ENCODE measurements around the gene SLC22A23. TPM values are rescaled to one million over a fixed set of nuclear protein-coding genes. Genes with fewer than 3 reads are reported as not detected.

The SLC22A23 gene
- total RNA-seq, 1 experiment from 2014 or later, result 38.2 TPM

DNA sequence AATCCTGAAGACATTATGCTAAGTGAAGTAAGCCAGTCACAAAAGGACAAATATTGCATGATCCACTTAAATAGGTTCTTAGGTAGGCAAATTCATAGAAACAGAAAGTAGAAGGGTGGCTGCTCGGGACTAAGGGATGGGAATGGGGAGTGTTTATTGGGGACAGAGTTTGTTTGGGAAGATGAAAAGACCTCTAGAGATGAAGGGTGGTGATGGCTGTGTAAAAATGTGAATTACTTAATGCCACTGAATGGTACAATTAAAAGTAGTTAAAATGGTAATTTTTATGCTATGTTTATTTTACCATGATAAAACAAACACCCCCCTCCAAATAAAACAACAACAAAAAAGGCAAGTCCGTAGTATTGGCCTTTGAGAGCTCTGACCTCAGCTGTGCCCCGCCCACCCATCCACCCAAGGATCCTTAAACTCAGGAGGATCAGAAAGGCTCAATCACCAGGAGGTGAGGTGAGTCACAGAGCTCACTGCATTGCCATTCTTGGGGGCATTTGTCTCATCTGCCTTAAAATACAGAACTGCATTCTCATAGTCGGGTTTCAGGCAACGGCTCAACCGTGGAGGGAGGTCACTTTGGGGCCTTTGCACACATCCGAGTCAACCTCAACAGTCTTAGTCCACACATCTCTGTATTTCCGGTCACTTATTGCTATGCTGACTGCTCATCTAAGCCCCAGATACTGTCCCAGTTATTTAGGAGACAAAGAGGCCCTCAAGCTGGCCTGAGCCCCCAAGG lies 96.7 kb downstream of the SLC22A23 start:
- CTCF ChIA-PET, result interaction anchor here (1.2 kb wide), 1 partner anchor 489 kb away, joined by 3 read pairs; no protein-coding TSS in a partner anchor
- Mint-ChIP-seq H3K4me3 (no peak overlapping the region), H3K36me3 (peaks cover 8% of the 10 kb centered on the region; the same call in 1 of the 2 replicates), H3K27ac (no peak overlapping the region), H3K4me1 (peaks cover 72% of the 10 kb centered on the region), H3K27me3 (ENCODE audit: low read depth) (no peaks in the 10 kb centered on the region), H3K9me3 (no peaks in the 10 kb centered on the region)
- TF ChIP-seq FOXP1 (CRISPR knock-in tag; IDR thresholded peaks at IDR 0.05; ENCODE audit: borderline replicate concordance) (no peak), IRF2 (CRISPR knock-in tag; IDR thresholded peaks at IDR 0.05; ENCODE audit: borderline replicate concordance, low read depth) (no peak), ETV6 (CRISPR knock-in tag; IDR thresholded peaks at IDR 0.05) (no peak), ZNF138 (CRISPR knock-in tag; conservative IDR thresholded peaks at IDR 0.05) (no peak), NFYB (CRISPR knock-in tag; conservative IDR thresholded peaks at IDR 0.05; ENCODE audit: low read depth) (no peak), ZNF121 (CRISPR knock-in tag; IDR thresholded peaks at IDR 0.05) (no peak), RORB (CRISPR knock-in tag; IDR thresholded peaks at IDR 0.05) (no peak), JAZF1 (CRISPR knock-in tag; IDR thresholded peaks at IDR 0.05) (no peak)
- TF ChIP-seq, protein P1, sequence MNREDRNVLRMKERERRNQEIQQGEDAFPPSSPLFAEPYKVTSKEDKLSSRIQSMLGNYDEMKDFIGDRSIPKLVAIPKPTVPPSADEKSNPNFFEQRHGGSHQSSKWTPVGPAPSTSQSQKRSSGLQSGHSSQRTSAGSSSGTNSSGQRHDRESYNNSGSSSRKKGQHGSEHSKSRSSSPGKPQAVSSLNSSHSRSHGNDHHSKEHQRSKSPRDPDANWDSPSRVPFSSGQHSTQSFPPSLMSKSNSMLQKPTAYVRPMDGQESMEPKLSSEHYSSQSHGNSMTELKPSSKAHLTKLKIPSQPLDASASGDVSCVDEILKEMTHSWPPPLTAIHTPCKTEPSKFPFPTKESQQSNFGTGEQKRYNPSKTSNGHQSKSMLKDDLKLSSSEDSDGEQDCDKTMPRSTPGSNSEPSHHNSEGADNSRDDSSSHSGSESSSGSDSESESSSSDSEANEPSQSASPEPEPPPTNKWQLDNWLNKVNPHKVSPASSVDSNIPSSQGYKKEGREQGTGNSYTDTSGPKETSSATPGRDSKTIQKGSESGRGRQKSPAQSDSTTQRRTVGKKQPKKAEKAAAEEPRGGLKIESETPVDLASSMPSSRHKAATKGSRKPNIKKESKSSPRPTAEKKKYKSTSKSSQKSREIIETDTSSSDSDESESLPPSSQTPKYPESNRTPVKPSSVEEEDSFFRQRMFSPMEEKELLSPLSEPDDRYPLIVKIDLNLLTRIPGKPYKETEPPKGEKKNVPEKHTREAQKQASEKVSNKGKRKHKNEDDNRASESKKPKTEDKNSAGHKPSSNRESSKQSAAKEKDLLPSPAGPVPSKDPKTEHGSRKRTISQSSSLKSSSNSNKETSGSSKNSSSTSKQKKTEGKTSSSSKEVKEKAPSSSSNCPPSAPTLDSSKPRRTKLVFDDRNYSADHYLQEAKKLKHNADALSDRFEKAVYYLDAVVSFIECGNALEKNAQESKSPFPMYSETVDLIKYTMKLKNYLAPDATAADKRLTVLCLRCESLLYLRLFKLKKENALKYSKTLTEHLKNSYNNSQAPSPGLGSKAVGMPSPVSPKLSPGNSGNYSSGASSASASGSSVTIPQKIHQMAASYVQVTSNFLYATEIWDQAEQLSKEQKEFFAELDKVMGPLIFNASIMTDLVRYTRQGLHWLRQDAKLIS (CRISPR knock-in tag; IDR thresholded peaks at IDR 0.05; ENCODE audit: borderline replicate concordance), result no peak
- TF ChIP-seq, protein P2, sequence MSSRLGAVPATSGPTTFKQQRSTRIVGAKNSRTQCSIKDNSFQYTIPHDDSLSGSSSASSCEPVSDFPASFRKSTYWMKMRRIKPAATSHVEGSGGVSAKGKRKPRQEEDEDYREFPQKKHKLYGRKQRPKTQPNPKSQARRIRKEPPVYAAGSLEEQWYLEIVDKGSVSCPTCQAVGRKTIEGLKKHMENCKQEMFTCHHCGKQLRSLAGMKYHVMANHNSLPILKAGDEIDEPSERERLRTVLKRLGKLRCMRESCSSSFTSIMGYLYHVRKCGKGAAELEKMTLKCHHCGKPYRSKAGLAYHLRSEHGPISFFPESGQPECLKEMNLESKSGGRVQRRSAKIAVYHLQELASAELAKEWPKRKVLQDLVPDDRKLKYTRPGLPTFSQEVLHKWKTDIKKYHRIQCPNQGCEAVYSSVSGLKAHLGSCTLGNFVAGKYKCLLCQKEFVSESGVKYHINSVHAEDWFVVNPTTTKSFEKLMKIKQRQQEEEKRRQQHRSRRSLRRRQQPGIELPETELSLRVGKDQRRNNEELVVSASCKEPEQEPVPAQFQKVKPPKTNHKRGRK (CRISPR knock-in tag; IDR thresholded peaks at IDR 0.05; ENCODE audit: borderline replicate concordance), result no peak
- no peak for DNase-seq (ENCODE audit: low spot score)
- POLR2A ChIA-PET, result no interaction called here
- ATAC-seq, result no peak

DNA sequence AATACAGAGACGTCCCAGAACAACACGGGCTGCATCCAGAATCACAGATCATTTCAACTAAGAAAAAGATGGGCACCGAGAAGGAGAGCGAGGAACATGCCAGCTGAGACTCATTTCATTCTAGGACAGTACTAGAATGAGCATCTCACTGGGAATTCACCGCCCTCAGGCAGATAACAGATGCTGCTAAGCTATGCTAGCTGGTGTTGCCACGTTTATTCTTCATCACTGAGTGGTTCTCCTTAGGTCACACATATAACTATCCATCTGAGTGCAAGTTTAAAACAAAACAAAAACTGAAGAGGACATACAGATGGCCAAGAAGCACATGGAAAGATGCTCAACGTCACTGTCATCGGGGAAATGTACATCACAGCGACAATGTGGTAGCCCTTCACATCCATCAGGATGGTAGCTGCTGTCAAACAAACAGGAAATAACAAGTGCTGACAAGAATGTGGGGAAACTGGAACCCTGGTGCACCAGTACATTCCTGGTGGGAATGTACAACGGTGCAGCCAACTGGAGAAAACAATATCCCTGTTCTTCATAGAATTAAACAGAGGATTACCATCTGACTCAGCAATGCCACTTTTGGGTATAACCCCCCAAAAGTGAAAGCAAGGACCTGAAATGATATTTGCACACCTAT lies 97.6 kb downstream of the SLC22A23 start:
- no peak overlapping the region for H3K4me3 Mint-ChIP-seq
- H3K27ac Mint-ChIP-seq, result no peak overlapping the region
- no peaks in the 10 kb centered on the region for H3K27me3 Mint-ChIP-seq (ENCODE audit: low read depth)
- ChIA-PET CTCF (interaction anchor here (1.2 kb wide), 1 partner anchor 490 kb away, joined by 3 read pairs; no protein-coding TSS in a partner anchor), POLR2A (no interaction called here)
- peaks cover 8% of the 10 kb centered on the region; the same call in 1 of the 2 replicates for H3K36me3 Mint-ChIP-seq
- no peaks in the 10 kb centered on the region for H3K9me3 Mint-ChIP-seq
- ATAC-seq (no peak), DNase-seq (ENCODE audit: low spot score) (no peak)
- H3K4me1 Mint-ChIP-seq, result peaks cover 74% of the 10 kb centered on the region
- TF ChIP-seq, protein P3, sequence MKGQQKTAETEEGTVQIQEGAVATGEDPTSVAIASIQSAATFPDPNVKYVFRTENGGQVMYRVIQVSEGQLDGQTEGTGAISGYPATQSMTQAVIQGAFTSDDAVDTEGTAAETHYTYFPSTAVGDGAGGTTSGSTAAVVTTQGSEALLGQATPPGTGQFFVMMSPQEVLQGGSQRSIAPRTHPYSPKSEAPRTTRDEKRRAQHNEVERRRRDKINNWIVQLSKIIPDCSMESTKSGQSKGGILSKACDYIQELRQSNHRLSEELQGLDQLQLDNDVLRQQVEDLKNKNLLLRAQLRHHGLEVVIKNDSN (CRISPR knock-in tag; IDR thresholded peaks at IDR 0.05), result no peak
- TF ChIP-seq RORB (CRISPR knock-in tag; IDR thresholded peaks at IDR 0.05) (no peak), JAZF1 (CRISPR knock-in tag; IDR thresholded peaks at IDR 0.05) (no peak), GRHL2 (CRISPR knock-in tag; IDR thresholded peaks at IDR 0.05; ENCODE audit: insufficient replicate concordance, severe bottlenecking) (no peak), MXD4 (CRISPR knock-in tag; IDR thresholded peaks at IDR 0.05; ENCODE audit: borderline replicate concordance) (no peak), HMGA2 (CRISPR knock-in tag; IDR thresholded peaks at IDR 0.05) (no peak)
- TF ChIP-seq, protein P4, sequence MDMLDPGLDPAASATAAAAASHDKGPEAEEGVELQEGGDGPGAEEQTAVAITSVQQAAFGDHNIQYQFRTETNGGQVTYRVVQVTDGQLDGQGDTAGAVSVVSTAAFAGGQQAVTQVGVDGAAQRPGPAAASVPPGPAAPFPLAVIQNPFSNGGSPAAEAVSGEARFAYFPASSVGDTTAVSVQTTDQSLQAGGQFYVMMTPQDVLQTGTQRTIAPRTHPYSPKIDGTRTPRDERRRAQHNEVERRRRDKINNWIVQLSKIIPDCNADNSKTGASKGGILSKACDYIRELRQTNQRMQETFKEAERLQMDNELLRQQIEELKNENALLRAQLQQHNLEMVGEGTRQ (CRISPR knock-in tag; IDR thresholded peaks at IDR 0.05), result no peak
- TF ChIP-seq, protein P5, sequence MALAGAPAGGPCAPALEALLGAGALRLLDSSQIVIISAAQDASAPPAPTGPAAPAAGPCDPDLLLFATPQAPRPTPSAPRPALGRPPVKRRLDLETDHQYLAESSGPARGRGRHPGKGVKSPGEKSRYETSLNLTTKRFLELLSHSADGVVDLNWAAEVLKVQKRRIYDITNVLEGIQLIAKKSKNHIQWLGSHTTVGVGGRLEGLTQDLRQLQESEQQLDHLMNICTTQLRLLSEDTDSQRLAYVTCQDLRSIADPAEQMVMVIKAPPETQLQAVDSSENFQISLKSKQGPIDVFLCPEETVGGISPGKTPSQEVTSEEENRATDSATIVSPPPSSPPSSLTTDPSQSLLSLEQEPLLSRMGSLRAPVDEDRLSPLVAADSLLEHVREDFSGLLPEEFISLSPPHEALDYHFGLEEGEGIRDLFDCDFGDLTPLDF (CRISPR knock-in tag; IDR thresholded peaks at IDR 0.05), result no peak
- TF ChIP-seq, protein P6, sequence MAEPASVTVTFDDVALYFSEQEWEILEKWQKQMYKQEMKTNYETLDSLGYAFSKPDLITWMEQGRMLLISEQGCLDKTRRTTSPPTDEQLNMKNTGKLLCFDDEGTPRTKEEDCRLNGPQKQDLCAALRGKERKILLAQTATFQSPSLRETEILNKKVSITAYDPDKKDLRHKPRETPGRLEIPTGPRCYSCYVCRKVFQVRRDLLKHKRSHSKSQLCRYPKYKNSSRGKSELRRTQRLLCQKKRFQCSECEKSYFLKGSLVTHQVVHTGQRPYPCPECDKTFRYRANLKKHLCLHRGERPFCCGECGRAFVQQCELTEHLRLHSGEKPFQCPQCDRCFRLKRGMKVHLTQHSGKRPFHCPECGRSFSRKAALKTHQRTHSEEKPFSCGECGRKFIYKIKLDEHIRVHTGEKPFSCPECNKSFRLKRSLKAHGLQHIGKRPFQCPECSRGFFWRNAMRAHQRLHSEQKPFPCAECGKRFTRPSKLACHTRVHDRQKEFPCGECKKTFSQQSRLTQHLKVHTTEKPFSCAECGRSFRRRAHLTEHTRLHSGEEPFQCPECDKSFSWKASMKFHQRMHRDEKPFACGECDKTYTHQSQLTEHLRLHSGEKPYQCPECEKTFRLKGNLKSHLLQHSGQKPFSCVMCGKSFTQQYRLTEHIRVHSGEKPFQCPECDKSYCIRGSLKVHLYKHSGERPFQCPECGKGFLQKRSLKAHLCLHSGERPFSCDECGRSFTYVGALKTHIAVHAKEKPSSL (CRISPR knock-in tag; conservative IDR thresholded peaks at IDR 0.05), result no peak
- TF ChIP-seq, protein P7, sequence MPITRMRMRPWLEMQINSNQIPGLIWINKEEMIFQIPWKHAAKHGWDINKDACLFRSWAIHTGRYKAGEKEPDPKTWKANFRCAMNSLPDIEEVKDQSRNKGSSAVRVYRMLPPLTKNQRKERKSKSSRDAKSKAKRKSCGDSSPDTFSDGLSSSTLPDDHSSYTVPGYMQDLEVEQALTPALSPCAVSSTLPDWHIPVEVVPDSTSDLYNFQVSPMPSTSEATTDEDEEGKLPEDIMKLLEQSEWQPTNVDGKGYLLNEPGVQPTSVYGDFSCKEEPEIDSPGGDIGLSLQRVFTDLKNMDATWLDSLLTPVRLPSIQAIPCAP (CRISPR knock-in tag; IDR thresholded peaks at IDR 0.05), result no peak
